GM18499 (cell line): ENCODE measurements around the gene PTPN23.

Experiments used
- ATAC-seq: cut with Tn5 transposase; IDR thresholded peaks from one replicate; pipeline ENCODE4 v1.9.1; 2021; ENCODE audit warnings: moderate number of reproducible peaks; ENCODE audit not compliant: insufficient read depth, unreplicated experiment

Gene PTPN23

DNA sequence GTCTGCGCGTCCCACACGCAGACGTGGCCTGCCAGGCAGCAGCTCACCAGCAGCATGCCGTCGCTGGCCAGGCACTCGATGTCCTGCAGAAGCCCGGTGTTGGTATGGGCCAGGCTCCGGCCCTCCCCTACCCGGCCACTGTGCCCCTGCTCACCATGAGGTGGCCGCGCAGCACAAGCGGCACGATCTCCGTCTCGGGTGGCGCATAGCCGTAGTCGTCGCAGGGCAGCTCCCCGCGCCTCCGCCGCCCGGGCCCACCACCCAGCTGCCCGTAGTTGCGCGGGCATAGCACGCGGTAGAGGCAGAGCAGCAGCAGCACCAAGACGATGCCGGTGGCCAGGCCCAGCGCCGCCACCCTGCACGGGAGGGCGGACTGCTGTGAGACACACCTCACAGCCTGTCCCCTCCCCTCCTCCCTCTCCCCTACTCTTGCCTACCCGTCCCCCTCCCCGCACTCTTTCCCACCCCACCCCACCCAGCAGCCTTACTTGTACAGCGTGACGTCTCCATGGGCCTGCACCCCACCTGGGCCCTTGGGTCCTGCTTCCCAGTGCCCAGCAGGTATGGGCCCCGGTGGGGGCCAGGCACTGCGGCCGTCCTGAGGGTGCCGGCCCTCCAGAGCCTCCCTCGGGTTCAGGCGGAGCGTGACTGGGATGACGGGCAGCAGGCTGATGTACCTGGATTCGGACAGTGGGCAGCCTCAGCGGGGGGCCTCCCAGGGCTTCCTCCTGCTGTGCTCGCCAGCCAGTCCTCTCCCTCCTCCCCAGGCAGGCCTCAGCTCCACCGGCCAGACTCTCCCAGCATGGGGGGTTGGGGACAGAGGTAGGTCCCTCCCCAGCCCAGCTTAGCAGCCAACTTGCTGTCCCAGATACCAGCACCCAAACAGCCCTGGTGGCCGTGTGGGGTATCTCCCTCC lies 37.6 kb downstream of the PTPN23 start:
- ATAC-seq: no peak

DNA sequence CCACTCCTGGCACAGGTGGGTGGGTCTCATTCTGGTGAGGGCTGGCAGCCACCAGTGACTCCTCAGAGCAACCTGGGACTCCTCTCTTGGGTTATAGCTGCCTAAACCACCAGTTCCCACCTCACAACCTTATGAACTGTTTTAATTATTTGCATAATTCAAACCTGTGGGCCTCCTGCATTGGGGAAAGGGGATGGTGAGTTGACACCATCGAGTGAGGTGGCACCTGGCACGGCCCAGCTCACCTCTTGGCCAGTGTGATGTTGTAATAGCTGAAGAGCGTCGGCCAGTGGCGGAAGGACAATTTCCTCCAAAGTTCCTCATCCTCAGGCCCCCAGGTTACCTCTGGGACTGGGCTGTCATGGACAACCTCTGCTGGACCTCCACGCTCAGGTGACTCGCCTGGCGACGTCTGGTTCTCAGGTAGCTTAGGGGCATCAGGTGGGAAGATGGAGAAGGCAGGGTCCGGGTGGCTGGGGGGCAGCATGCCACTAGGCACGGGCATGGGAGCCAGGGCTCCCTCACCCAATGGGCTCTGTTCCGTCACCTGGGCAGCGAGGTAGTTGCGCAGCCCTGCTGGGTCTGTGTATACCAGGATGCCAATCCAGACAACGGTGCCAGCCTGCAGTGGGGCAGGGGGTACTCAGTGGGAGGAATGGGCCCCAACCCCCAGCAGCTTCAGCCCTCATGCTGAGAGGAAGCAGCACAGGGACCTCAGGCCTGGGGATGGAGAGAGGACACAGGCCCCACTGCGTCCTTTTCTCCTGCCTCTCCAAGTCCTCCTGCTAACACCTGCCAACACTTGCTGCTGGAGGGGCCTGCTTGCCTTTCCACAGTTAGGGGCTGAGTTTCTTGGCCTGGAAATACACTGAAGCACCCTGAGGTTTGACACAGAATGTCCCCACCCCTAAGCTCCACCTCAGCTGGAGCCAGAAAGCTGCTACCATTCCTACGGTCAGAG lies 38.5 kb downstream of the PTPN23 start:
- ATAC-seq: no peak

DNA sequence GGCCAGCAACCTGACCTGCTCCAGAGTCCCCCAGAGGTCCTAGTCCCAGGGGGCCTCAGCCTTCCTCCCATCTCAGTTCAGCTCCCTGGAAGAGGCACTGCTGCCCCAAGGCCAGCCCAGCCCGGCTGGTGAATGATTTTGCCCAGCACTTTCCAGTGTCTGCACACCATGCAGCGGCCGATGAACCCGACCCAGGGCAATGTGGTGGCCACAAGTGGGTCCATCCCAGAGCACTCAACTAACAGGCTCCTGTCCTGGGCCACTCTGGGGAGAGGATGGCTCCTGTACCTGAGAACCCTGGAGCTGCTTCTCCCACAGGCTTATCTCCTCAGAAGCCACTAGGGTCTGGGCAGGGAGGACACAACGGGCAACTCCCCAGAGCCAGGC lies 39.2 kb downstream of the PTPN23 start:
- ATAC-seq: no peak

DNA sequence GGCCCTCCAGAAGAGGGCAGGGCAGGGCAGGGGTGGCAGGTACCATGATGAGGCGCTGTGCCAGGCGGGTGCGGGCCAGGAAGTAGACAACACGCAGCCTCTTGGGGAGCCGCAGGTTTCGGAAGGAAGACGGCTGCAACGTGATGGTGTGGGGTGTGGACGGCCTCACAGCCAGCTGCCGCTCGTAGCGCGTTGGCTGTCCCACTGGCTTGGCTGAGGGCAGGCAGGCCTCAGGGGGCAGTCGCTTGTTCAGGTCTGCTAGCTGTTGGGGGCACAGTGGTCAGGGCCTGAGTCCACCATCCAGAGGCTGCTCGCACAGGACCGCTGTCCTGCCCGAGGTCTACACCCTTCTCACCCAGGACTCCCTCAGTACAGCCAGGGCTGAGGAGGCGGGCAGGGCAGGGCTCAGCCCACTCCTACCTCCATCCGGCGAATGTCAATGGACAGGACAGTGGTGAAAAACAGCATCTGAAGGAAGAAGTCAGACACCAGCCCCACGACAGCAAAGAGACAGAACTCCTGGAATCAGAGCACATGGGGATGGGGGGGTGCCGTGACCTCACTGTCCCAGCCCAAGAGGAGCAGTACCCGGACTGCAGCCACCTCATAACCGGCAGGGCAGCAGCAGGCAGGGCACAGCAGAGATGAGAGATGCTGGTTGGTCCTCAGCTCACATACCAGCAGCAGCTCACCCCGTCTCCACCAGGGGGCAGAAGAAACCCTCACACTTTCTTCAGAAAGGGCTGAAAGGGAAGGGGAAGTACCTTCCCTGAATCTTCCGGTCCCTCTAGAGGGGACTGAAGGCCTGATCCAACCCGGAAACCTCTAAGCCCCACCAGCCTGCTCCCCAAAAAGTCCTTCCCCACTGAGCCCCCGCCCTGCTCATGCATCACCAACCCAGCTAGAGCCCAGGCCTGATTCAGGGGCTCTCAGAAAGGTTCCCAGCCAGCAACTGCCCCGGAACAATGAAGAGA lies 40.0 kb downstream of the PTPN23 start:
- ATAC-seq: no peak

DNA sequence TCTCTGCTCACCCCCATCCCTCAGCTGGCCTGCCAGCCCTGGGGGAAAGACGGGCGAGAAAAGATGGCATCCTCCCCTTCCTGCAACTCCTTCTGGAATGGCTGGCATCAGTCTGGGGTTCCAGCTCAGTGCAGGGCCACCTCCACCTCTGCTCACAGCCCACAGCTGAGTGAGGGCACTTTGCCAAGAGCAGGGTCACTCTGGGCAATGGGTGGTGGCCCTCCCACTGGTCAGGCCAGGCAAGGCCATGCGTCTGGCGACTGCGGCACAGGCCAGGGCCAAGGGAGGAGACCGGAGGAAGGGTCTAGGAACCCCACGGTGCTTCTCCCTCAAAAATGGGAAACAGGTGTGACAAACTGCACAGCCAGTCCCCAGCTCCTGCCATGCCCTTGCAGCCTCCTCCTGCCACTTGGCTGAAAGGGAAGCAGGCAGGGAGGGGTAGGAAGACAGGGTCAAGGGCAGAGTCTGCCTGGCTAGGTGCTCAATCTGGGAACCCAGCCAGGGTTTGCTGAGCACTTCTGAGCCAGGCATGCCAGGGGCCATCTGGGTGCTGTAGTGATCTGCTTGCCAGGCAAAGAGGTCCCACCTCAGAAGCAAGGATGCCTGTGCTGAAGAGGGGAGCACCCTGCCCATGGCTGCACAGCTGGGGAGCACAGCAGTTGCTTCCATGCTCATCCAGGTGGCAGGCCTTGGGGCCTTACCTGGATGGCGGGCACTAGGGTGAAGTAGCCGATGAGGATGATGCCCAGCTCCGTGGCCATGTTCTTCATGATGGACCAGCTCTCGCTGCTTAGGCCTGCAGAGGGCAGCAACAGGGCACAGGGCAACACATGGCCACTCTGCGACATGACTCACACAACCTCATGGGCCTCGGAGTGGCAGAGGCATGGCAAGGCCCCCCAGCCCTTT lies 41.2 kb downstream of the PTPN23 start:
- no peak for ATAC-seq

DNA sequence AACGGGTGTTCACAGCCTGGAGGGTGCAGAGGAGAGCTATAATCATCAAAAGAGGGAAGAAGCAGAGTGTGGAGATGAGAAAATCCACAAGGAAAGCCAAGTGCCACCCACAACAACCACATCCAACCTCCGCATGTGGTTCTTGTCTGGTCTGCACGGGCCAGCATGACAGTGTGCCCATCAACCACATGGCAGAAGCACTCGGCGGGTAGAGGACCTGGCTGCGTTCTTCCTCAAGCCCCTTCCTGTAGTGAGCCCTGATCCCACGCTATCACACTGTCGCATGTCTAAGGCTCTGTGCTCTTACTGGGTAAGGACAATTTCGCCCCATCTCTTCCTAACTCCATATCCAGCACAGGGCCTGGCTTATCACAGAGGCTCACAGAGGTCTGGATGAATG lies 41.9 kb downstream of the PTPN23 start:
- ATAC-seq: no peak

DNA sequence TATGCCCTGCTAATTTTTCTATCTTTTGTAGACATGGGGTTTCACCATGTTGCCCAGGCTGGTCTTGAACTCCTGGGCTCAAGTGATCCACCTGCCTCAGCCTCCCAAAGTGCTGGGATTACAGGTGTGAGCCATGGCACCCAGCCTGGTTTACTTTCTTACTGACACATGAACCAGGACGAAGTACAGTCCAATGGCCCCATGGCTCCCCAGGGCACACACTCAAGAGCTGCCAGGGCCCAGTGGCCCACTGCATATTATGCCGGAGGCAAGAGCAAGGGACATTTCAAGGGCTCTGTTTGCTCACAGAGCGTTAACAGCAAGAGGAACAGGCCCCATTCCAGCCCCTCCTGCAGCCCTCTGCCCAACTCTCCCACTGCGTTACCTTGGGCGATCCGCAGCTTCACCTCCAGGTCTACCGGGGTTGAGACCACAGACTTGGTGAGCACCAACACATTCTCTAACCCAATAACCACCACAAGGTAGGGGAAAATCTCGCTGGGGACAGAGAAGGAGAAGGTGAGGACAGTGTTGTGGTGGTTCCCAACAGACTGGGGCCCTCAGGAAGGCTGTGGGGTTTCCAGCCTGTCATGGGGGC lies 42.8 kb downstream of the PTPN23 start:
- ATAC-seq: no peak

DNA sequence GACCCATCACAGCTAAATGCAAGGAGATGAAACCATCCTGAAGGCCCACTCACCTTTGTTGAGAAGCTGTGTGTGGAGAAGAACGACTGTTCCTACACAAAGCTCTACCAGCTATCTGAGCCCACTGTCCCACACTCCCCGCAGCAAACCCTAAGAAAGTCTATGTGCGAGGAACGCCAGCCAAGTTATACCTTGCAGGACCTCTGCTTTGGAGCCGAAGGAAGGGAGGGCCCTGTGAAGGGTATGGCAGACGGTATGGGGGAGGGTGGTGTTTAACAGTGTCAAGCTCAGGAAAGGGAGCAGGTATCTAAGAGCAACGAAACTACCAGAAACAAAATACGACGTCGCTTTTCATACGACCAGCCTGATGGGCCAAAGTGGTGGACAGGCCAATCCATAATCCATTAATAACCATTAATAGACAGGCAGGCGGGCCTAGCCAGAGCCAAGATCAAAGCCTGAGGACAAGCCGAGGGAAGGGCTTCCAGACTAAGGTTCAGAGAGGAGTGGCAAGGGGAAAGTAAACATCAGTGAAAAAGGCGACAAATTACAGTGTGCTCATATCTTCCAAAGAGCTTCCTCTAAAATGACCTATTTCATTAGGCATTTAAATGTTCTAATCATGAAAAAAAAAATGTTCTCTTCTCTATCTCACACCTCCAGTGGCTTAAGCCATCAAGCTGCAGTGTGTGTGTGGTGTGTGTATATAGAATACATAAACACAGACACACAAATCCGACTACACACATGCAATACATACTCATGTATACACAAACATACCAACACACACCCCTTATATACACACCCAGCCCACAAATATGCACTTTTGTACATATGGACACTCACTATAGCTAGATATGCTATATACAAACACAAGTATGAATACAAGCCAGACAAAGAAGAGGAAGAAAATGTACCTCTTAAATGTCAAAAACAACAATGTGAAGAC lies 43.9 kb downstream of the PTPN23 start:
- no peak for ATAC-seq

DNA sequence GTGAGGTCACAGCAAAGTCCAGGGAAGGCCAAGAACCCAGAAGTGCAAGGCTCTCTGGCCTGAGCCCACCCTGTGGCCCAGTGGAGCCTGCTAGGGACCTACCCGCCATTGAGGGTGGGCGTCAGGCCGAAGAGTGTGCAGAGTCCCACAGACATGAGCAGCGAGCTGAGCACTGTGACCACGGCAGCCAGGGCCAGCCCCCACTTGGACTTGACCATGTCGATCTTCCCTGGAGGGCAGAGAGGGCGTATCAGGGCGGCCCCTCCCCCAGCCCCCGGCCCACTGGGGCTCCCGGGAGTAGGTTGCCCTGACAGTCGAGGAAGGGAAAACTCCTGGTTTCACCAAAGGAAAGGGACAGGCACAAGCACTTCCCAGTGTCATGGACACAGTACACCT lies 44.6 kb downstream of the PTPN23 start:
- ATAC-seq: no peak

DNA sequence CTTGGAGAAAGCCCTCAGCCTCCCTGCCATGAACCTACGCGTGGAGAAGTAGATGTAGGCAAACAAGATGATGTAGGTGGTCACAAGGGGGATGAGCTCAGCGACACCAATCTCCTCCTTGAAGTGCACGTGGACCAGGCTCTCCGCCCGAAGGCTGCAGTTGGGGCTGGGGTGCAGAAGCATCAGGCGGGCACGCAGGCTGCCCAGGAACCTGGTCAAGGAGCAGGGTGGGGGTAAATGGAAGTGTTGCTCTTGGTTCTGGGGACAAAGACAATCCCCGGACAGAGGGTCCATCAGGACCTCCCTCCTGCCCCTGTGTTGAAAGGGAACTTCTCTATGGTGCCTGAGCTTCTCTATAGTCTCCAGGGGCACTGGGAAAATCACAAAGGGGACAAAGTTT lies 45.1 kb downstream of the PTPN23 start:
- no peak for ATAC-seq

DNA sequence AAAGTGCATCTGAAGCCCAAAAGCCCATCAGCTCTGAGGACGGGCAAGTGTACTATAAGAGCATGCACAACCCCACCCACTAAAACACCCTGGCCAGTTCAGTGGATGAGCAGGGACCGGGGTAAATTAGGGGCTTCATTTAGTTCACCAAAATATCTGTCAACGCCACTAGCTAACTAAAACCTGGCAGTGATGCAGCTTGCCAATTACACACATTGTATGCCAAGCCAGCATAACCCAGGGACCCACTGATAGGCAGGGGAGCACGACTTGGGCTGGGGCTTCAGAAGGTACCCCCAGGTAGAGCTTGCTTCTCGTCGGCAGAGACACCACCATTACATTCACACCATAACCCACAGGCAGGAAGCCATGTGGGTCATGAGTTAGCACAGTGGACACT lies 47.0 kb downstream of the PTPN23 start:
- ATAC-seq: no peak

DNA sequence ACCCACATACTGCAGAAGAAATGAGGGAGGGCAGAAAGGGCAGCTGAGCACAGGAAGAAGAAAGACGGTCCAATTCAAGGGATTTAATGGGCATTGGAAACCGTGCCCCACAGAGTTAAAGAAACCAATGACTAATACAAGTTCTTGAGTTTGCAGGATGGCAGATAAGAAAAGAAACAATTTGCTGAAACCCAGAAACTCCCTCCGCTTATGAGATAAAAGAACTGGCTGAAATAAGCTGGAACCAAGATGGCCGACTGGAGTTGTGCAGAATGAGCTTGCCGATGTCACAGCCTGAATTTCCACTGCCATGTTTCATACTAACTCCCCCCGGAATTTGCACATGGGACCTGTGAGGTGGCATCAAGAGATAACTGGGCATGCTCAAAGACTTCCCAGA lies 47.8 kb downstream of the PTPN23 start:
- ATAC-seq: no peak

DNA sequence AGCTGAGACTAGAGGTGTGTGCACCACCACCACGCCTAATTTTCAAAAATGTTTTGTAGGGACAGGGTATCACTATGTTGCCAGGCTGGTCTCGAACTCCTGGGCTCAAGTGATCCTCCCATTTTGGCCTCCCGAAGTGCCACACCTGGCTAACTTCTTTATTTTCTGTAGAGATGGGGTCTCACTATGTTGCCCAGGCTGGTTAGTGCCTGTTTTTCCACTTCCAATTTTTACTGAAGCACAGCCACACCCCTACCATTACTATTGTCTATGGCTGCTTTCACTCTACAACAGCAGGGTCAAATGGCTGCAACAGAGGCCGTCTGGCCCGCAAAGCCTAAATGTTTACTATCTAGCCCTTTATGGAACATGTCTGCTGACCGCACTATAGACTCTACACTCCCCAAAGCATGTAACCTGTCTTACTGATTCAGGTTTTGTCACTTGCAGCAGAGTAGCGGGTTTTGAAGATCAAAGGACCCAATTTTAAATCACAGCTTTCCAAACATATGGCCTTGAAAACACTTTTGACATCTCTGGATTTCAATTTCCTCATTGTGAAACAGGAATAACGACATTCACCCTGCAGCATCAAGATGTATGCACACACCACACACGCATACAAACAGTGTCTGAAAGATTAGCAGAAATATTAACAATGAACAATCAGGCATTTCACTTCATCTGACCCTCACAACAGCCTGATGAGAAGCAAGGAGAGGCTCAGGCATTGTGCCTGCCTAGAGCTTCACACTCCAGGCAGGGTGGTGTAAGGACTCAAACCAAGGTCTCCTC lies 48.9 kb downstream of the PTPN23 start:
- ATAC-seq: no peak

DNA sequence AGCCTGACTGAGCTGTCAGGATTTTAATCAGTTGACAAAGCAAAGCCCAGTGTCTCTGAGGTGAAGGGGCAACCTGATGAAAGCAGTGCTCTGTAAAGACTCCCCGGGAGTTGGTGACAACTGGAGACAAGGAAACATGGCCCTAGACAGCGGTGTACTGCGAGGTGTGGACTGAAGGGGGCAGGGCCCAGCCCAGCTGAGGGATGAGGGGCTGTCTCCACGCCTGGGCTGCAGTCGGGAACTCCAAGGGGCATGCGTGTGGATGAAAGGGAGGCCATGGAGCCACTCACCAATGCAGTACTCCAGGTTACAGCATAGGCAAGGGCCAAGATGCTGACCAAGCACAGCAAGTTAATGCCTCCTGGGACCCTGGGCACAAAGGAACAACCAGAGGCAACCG lies 49.8 kb downstream of the PTPN23 start:
- no peak for ATAC-seq

DNA sequence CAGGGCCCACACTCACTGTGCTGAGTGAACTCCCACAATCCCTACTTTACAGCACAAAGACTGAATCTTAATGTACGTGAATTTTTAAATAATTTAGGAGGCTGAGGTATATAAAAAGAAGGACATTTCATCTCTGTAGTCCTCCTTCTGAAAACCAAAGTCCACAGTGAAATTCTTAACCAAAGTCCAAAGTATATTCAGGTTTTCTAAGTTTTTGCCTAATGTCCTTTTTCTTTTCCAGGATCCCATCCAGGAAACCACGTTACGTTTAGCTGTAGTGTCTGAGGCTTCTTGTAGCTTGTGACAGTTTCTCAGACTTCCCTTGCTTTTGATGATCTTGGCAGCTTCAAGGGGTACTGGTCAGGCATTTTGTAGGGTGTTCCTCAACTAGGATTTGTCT lies 50.4 kb downstream of the PTPN23 start:
- ATAC-seq: no peak

DNA sequence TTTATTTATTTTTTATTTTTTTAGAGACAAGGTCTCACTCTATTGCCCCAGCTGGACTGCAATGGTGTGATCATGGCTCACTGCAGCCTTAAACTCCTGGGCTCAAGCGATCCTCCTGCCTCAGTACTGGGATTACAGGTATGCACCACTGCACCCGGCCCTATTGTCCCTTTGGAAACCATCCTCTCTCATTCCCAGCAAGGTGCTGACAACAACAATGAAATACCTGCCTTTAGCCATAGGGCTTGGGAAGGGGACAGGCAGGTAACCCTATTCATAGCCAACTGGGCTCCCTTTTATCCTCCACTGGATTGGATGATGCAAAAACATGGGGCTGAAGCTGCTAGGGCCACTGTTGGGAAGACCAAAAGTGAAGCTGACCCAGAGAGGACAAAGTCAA lies 51.9 kb downstream of the PTPN23 start:
- no peak for ATAC-seq

DNA sequence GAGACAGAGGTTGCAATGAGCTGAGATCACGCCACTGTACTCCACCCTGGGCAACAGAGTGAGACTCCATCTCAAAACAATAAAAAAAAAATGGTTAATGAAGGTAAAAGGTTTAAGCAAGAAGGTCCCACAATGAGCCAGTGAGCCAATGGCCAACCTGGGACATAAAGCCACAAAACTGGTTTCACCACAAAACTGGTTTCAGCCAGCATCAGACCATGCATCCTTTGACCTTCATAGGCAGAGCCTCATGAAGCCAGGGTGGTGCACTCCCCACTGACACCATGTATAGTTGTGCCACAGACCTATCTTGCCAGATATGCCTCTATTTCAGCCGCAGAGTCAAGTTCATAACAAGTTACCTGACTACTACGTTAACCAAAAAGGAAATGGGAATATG lies 53.0 kb downstream of the PTPN23 start:
- ATAC-seq: no peak
